Upper lobe of left lung (tissue), 4 donors: Measurements from ENCODE around the gene MAPKBP1.

Experiments used
- CTCF ChIP-seq, 6 experiments: fragments of 450-650 bp in 4 of 6; fragments of 200-600 bp in 2 of 6; sonication (generic) in 2 of 6; IDR thresholded peaks; one replicate each; pipeline ENCODE4 v1.5.1; 2016 to 2019; ENCODE audit warnings: antibody characterized with exemption in 6 of 6
- POLR2A ChIP-seq, 4 donors: fragments of 450-650 bp; IDR thresholded peaks; one replicate each; pipeline ENCODE4 v1.5.1; 2016 to 2017; ENCODE audit warnings: antibody characterized with exemption in 4 of 4, mild to moderate bottlenecking in 2 of 4

GRCh38 chr15:41790169-41790568 lies 15.9 kb downstream of the MAPKBP1 start:
- TF ChIP-seq POLR2A (IDR thresholded peaks at IDR 0.05) = no peak
- TF ChIP-seq CTCF (IDR thresholded peaks at IDR 0.05) = no peak
